Measurements from ENCODE around the gene PPFIBP1.

- TF ChIP-seq CTCF (IDR thresholded peaks at IDR 0.05; ENCODE audit: low read depth, low read length): no peak
- TF ChIP-seq EZH2phosphoT487 (IDR thresholded peaks at IDR 0.05; ENCODE audit: low read depth): no peak
Measured at GRCh38 chr12:27566159-27566558, 42.2 kb downstream of the PPFIBP1 start.

Data from OCI-LY3 (cell line).